T47D (cell line): Measurements from ENCODE around the gene ERC2.

ENCODE experiments used
- DNase-seq, 2 experiments: peaks; one replicate each; pipeline versions ENCODE4 v3.0.0 to v3.0.0-alpha.2; 2011 to 2012; ENCODE audit warnings: low read depth in 1 of 2, low spot score in 1 of 2
- JUND ChIP-seq: IDR thresholded peaks from 2 replicates; pipeline ENCODE4 v1.6.1; 2012; ENCODE audit warnings: low read depth
- in situ Hi-C: cut with HindIII; loops from 2 replicates; pipeline ENCODE4 v1.10.0; 2016; ENCODE audit warnings: low sequenced_read_pairs, low pct_unique_long_range_greater_than_20kb

ERC2 gene

GRCh38 chr3:55742022-55742831, 726.0 kb downstream of the ERC2 start:
- no peak for DNase-seq
- in situ Hi-C loops: no loop called here
- TF ChIP-seq JUND: no peak

- in situ Hi-C loops: no loop called here
- TF ChIP-seq JUND: no peak
- no peak for DNase-seq
Measured at GRCh38 chr3:55737186-55737585, 731.1 kb downstream of the ERC2 start.

- no peak for DNase-seq
- in situ Hi-C loops: no loop called here
- TF ChIP-seq JUND: no peak
Measured at GRCh38 chr3:55735976-55736375, 732.3 kb downstream of the ERC2 start.

- DNase-seq: no peak
- no peak for TF ChIP-seq JUND
- in situ Hi-C loops: no loop called here
Measured at GRCh38 chr3:55731741-55732140, 736.5 kb downstream of the ERC2 start.

- no peak for DNase-seq
- in situ Hi-C loops: no loop called here
- TF ChIP-seq JUND: no peak
Measured at GRCh38 chr3:55729546-55729945, 738.7 kb downstream of the ERC2 start.

GRCh38 chr3:55728461-55729100, 739.7 kb downstream of the ERC2 start:
- in situ Hi-C loops: no loop called here
- TF ChIP-seq JUND: no peak
- DNase-seq: no peak

- in situ Hi-C loops: no loop called here
Measured at GRCh38 chr3:55726501-55726775, 741.8 kb downstream of the ERC2 start.

GRCh38 chr3:55725681-55726500, 742.4 kb downstream of the ERC2 start:
- TF ChIP-seq JUND: no peak
- no peak for DNase-seq
- in situ Hi-C loops: no loop called here

More at GRCh38 chr3:55726501-55726775, 741.8 kb downstream of the ERC2 start:
- TF ChIP-seq JUND: no peak
- DNase-seq: no peak

GRCh38 chr3:55724821-55725220, 743.4 kb downstream of the ERC2 start:
- no peak for DNase-seq
- no peak for TF ChIP-seq JUND
- in situ Hi-C loops: no loop called here

- in situ Hi-C loops: no loop called here
- DNase-seq: no peak
- TF ChIP-seq JUND: no peak
Measured at GRCh38 chr3:55724407-55724784, 743.9 kb downstream of the ERC2 start.

- no peak for TF ChIP-seq JUND
- DNase-seq: no peak
- in situ Hi-C loops: no loop called here
Measured at GRCh38 chr3:55723653-55724406, 744.4 kb downstream of the ERC2 start.

- DNase-seq: peak in 1 of 2 experiments; percentile 28
- TF ChIP-seq JUND: no peak
- in situ Hi-C loops: no loop called here
Measured at GRCh38 chr3:55721716-55722484, 746.4 kb downstream of the ERC2 start.
